SK-MEL-5 (cell line): ENCODE data around the gene ZSWIM9. TPM values are rescaled to one million over a fixed set of nuclear protein-coding genes. Genes with fewer than 3 reads are reported as not detected.

Experiments
- DNase-seq: peaks from one replicate; pipeline ENCODE4 v3.0.0-alpha.2; 2016; ENCODE audit warnings: low read depth, low spot score
- in situ Hi-C: cut with HindIII; loops from 2 replicates; pipeline ENCODE4 v1.10.0; 2016; ENCODE audit warnings: low sequenced_read_pairs, high pct_unique_total_duplicates, low pct_unique_long_range_greater_than_20kb
- polyA plus RNA-seq, 2 experiments: library from polyadenylated mRNA; depleted of rRNA; stranded (reverse); fragments of >200 nt; gene quantifications; 2 replicates each; pipeline ENCODE4 v1.2.3, GENCODE V29; 2015
- total RNA-seq: library from RNA; depleted of rRNA; stranded (reverse); fragments of >200 nt; shearing (Covaris generic); gene quantifications from 2 replicates; pipeline ENCODE4 v1.2.3, GENCODE V29; 2014; rRNA removed

Gene ZSWIM9
- 1.3 and 1.8 TPM in 2 replicates for total RNA-seq
- 4.0 and 4.6 TPM in 2 replicates for polyA plus RNA-seq (2015; cell fraction: cytosol; rRNA removed)
- 1.1 and 1.5 TPM in 2 replicates for polyA plus RNA-seq (2015; cell fraction: nucleus; rRNA removed)

- in situ Hi-C loops = no loop called here
- DNase-seq = peak; percentile 88
These were observed at the start of gene ZSWIM9, which contains the start of gene LIG1 for GRCh38 chr19:48169939-48170803. ZSWIM9 (plus strand) TSS chr19:48170680; CDS start chr19:48171803, 1,123 bp downstream. LIG1 (minus strand) TSS chr19:48170344; CDS start chr19:48165566, 4,778 bp downstream.

DNA sequence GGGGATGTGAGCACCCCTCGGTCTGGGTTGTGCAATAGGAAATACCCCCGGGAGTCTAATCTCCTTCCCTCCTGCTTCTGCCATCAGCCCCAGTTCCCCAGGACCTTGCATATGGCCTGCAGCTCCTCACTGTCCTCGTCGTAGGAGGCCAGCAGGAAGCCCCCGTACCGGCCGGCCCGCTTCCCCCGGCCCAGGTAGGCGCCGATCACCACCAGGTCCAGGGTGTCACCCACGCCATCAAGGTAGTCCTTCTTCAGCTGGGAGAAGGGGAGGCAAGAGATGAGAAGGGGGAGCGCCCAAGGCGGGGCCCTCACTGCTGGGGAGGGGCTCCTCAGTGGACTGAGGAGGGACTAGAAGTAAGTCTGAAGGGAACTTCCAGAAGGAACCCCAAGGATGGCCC lies 49.4 kb upstream of the ZSWIM9 start:
- DNase-seq = no peak
- in situ Hi-C loops = no loop called here

DNA sequence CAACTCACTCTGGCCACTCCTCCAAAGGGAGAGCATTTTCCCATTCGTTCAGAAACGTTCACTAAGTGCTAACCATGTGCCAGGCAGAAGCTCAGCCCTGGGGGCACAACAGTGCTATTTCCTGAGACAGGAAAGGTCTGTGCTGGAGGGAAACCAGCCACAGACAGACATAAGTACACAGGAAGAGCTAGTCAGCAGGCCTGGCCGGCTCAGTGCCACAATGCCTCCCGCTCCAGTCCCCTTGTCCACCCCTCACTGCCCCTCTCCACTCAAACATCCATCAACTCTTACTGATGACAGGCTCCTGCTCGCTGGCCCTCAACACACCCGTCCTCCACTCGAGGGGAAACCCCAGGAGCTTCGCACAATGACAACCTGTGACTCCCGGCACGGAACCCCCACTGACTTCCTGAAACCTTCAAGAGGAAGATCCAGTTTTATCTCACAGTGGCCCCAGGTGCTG lies 48.5 kb upstream of the ZSWIM9 start:
- in situ Hi-C loops = no loop called here
- peak; percentile 96 for DNase-seq

DNA sequence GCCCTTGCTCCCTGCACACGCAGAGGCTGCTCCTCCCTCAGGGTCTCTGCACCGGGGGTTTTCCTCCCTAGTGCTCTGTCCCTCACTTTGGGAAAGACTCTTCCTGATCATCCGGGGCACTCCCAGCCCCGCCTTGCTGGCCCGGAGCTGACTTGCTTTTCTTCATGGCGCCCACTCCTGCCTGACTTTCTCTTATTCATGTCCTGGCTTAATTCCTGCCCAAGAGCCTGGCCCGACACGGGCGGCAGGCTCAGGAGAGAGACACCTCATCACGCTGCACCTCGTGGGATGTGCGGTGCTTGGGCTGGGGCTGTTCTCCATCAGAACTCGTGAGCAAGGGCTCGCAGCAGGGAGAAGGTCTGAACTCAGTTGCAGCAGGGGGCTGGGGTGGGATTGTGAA lies 48.1 kb upstream of the ZSWIM9 start:
- in situ Hi-C loops = no loop called here

DNA sequence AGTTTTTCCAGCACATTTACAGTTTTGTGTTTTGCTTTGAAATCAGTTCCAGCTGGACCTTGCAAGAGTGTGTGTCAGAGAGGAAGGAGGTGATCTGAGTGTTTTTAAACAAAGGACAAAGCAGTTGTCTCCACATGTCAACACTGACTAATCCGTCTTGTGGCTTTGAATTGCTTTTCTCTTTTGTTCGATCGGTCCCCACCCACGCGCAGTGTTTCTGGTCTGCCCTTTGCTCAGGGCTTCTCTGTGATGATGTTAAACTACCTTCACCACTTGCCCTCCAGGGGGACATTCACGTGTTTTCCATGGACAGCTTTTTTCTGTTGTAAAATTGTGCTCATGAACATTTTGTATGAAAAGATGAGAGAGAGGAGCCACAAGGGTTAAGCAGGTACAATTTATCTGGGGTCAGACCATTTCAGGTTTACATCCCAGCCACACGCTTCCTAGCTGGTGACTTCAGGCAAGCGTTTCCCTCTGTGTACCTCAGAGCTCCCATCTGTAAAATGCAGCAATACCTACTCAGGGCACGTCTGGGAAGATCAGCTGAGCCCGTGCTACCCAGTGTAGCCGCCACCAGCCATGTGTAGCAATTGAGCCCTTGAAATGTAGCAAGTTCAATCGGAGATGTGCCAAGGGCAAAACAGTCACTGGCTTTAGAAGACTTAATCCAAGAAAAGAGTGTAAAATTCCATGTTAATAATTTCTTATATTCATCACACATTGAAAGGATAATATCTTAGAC lies 46.4 kb upstream of the ZSWIM9 start:
- peak; percentile 95 for DNase-seq
- in situ Hi-C loops = no loop called here

More for the DNA sequence above, 48.1 kb upstream of the ZSWIM9 start:
- DNase-seq = no peak

DNA sequence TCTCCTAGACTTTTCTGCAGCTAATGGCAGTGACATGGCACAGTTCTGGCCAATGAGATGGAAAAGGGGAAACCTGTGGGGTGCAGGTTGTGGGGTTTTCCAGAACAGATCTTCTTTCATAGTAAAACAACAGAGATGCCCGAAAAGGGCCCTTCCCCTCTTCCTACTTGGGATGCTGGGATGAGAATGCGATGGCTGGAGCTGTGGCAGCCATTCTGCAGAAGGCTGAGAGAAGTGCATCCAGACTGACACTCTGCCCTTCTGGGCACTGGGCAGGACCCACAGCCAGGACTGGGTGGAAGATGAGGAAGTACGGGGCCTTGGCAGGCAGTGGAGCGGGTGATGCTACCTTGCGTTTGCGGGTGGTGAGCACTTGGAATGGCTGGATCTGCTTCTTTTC lies 42.9 kb upstream of the ZSWIM9 start:
- no peak for DNase-seq

GRCh38 chr19:48133094-48133493 lies 37.4 kb upstream of the ZSWIM9 start:
- no peak for DNase-seq
- in situ Hi-C loops = no loop called here

More for the DNA sequence above, 42.9 kb upstream of the ZSWIM9 start:
- in situ Hi-C loops = no loop called here

DNA sequence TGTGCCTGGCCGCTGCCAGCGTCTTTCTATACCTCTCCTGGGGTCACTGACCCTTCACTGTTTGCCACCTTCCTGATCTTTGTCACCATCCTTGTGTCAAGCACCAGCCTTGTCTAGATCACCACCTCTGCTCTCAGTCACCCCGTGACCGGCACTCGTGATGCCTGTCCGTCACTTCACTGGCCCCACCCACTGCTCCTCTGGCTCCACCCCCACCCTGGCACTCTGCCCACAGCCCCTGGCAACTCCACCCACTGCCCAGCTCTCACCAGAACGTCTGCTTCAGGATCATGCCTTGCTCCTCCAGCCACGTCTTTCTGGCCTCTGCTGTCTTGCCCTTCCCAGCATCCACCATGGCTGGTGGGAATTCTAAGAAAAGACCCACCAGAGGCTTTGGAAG lies 35.1 kb upstream of the ZSWIM9 start:
- in situ Hi-C loops = no loop called here
- DNase-seq = peak; percentile 63

- in situ Hi-C loops = no loop called here
- no peak for DNase-seq
These were observed 33.9 kb upstream of the ZSWIM9 start for GRCh38 chr19:48136547-48136946.

GRCh38 chr19:48137411-48137810 lies 33.1 kb upstream of the ZSWIM9 start:
- in situ Hi-C loops = no loop called here
- no peak for DNase-seq

DNA sequence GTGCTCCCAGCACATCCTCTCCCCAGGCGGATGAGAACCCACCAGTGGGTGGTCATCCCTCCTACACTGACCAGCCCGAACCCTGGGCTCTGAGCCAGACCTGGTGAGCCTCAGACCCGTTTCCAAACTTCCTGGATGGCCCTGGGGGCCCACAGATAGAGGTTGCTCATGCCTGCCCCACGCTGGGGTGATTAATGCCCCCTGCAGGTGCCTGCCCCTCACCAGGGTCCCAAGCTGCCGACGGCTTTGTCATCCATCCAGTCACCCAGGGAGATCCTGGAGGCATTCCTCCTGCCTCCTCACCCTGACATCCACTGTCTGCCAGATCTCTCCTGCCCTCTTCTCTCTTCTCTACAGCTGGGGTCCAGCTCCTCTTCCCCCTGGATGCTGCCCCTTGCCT lies 31.4 kb upstream of the ZSWIM9 start:
- DNase-seq = no peak
- in situ Hi-C loops = no loop called here

GRCh38 chr19:48147597-48148175 lies 22.8 kb upstream of the ZSWIM9 start:
- DNase-seq = no peak
- in situ Hi-C loops = no loop called here

GRCh38 chr19:48148576-48148975 lies 21.9 kb upstream of the ZSWIM9 start:
- DNase-seq = no peak
- in situ Hi-C loops = no loop called here

DNA sequence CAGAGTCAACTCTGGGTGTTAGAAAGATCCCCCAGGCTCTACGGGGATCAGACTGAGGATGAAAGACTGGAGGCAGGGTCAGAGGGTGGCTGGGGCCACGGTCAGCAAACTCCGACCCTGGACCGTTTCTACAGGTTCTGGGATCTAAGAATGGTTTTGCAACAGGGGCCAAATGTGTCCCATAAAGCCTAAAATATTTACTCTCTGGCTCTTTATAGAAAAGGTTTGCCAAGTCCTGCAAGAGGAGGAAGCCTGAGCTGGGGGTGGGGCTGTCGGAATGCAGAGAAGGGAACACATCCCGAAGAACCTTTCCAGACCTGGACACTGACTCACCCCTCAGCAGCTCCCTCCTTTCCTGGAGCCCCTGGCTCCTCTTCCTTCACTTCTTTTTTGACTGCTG lies 21.1 kb upstream of the ZSWIM9 start:
- in situ Hi-C loops = no loop called here
- no peak for DNase-seq

GRCh38 chr19:48152551-48152950 lies 17.9 kb upstream of the ZSWIM9 start:
- DNase-seq = peak; percentile 82
- in situ Hi-C loops = no loop called here

DNA sequence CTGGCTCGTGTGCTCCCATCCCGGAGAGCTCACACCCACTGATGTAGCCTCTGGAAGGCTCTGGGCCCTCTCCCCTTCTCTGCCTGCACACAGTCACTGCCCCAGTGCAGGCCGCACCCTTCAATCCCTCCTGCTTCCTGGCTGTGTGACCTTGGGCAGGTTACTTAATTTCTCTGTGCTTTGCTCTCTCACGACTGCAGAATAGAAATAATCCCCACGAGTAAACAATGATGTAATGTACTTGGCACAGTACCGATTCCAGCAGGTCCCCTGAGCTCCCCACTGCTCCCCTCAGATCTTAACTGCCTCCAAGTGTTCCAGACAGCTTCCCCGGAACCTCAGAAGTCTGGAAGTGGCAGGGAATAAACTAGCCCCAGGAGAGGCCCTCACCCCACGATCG lies 16.5 kb upstream of the ZSWIM9 start:
- no peak for DNase-seq
- in situ Hi-C loops = no loop called here

DNA sequence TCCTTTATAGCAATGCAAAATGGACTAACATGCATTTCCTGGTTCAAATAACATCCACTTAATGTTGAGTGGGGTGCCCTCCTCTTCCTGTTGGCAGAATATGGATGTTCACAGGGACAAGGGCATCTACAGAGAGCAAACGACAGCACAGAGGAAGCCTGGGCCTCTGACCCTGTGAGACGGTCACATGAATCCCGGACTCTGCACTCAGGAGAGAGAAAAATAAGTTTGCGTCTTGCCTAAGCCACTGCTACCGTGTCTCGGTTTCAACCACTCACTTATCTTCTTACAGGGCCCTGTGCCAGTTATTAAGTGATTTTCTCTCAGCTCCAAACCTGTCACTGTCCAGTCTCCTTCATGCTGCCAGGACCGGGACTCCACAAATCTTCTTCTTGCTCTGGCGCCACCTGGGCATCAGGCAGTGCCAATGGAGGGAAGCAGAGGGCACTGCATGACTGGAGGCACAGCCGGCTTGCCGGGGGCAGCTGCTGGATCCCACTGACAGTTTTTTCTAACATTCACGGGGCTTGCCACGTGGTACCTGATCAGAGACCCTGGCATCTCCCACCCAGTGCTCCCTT lies 12.2 kb upstream of the ZSWIM9 start:
- peak; percentile 19 for DNase-seq
- in situ Hi-C loops = no loop called here

DNA sequence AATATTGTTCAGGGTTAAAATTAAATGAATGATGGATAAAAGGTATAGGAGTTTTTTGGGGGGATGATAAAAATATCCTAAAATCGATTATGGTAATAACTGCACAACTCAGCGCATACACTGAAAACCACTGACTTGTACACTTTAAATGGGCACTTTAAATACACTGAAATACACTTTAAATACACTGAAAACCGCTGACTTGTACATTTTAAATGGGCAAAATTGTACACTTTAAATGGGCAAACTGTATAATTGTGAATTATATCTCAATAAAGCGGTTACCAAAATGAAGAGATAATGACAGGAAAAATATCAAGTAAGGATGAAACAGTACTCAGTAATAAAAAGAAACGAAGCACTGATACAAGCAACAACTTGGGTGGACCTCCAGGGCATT lies 1.8 kb upstream of the ZSWIM9 start:
- in situ Hi-C loops = no loop called here
- no peak for DNase-seq
